Activated CD4-positive, alpha-beta memory T cell treated with anti-CD3 and anti-CD28 coated beads, Interleukin-2, amount 10 ng/mL, durations not matched to agents 7 days and 5 days (primary cell): ENCODE measurements around the gene SND1. TPM values are rescaled to one million over a fixed set of nuclear protein-coding genes. Genes with fewer than 3 reads are reported as not detected.

Experiments used
- CTCF ChIA-PET: fragments of 350-600 bp; sonication (Branson Sonifier 250); formaldehyde crosslinking; loops from one replicate; lab custom pipeline; 2021; ENCODE audit warnings: antibody characterized with exemption, inconsistent platforms; lab: Charles Lee
- POLR2A ChIA-PET: fragments of 350-600 bp; sonication (Branson Sonifier 250); formaldehyde crosslinking; loops from one replicate; lab custom pipeline; 2021; ENCODE audit warnings: antibody characterized with exemption; lab: Charles Lee
- DNase-seq: peaks from one replicate; pipeline ENCODE4 v3.0.0-alpha.2; 2020
- H3K27ac Mint-ChIP-seq: one replicate; pipeline ENCODE4 v1.8.0; 2021; ENCODE audit warnings: mild to moderate bottlenecking, mixed read lengths
- H3K27me3 Mint-ChIP-seq: one replicate; pipeline ENCODE4 v1.8.0; 2021; ENCODE audit warnings: mixed read lengths
- H3K36me3 Mint-ChIP-seq: one replicate; pipeline ENCODE4 v1.8.0; 2021; ENCODE audit warnings: low read depth, mixed read lengths
- H3K4me1 Mint-ChIP-seq: one replicate; pipeline ENCODE4 v1.8.0; 2021; ENCODE audit warnings: mixed read lengths
- H3K4me3 Mint-ChIP-seq: one replicate; pipeline ENCODE4 v1.8.0; 2021; ENCODE audit warnings: mild to moderate bottlenecking, mixed read lengths
- H3K9me3 Mint-ChIP-seq: one replicate; pipeline ENCODE4 v1.8.0; 2021; ENCODE audit warnings: mixed read lengths
- total RNA-seq, 2 experiments: library from RNA; stranded (reverse); gene quantifications; one replicate each; pipeline ENCODE4 v1.2.3, GENCODE V29; 2021

SND1 gene
- 100 to 1,000 TPM; 171 to 175 TPM for total RNA-seq

GRCh38 chr7:127651556-127652332 lies at the start of gene SND1:
Gene SND1, plus strand, starts transcription at chr7:127652194. Its CDS starts 180 bp downstream, at chr7:127652374.
- peaks cover 37% of the 10 kb centered on the region for H3K4me1 Mint-ChIP-seq
- peaks cover 31% of the 10 kb centered on the region for H3K36me3 Mint-ChIP-seq
- no peaks in the 10 kb centered on the region for H3K27me3 Mint-ChIP-seq
- peak within 1 kb of the TSS; percentile 98 for H3K4me3 Mint-ChIP-seq
- H3K27ac Mint-ChIP-seq: peak within 1 kb of the TSS; percentile 95
- ChIA-PET POLR2A (interaction anchor here (0.8 to 2.5 kb wide), 7 partner anchors 9 to 260 kb away, joined by 3 to 18 read pairs (median 5); partner anchors contain the start of genes ARF5, GCC1 and ZNF800), CTCF (interaction anchor here (1.5 kb wide), 1 partner anchor 67 kb away, joined by 5 read pairs; the partner anchor contains the start of gene GCC1)
- DNase-seq: peak; percentile 99
- H3K9me3 Mint-ChIP-seq: no peaks in the 10 kb centered on the region

- CTCF ChIA-PET: no interaction called here
- Mint-ChIP-seq H3K27ac (no peak overlapping the region), H3K27me3 (no peaks in the 10 kb centered on the region), H3K36me3 (no peaks in the 10 kb centered on the region), H3K4me3 (no peak overlapping the region), H3K9me3 (no peaks in the 10 kb centered on the region), H3K4me1 (no peaks in the 10 kb centered on the region)
- DNase-seq: no peak
- POLR2A ChIA-PET: no interaction called here
Measured at GRCh38 chr7:127608446-127608845, 43.5 kb upstream of the SND1 start.

- Mint-ChIP-seq H3K27ac (no peak overlapping the region), H3K27me3 (peaks cover 5% of the 10 kb centered on the region), H3K4me3 (no peak overlapping the region), H3K36me3 (no peaks in the 10 kb centered on the region), H3K9me3 (no peaks in the 10 kb centered on the region), H3K4me1 (no peaks in the 10 kb centered on the region)
- ChIA-PET POLR2A (no interaction called here), CTCF (no interaction called here)
- no peak for DNase-seq
Measured at GRCh38 chr7:127609297-127609696, 42.7 kb upstream of the SND1 start.

GRCh38 chr7:127612263-127612662 lies 39.7 kb upstream of the SND1 start:
- ChIA-PET CTCF (no interaction called here), POLR2A (no interaction called here)
- H3K27me3 Mint-ChIP-seq: peaks cover 11% of the 10 kb centered on the region
- DNase-seq: no peak
- H3K36me3 Mint-ChIP-seq: no peaks in the 10 kb centered on the region
- H3K4me1 Mint-ChIP-seq: no peaks in the 10 kb centered on the region
- H3K9me3 Mint-ChIP-seq: no peaks in the 10 kb centered on the region
- no peak overlapping the region for H3K27ac Mint-ChIP-seq
- H3K4me3 Mint-ChIP-seq: no peak overlapping the region

- no peak for DNase-seq
- ChIA-PET CTCF (no interaction called here), POLR2A (no interaction called here)
- Mint-ChIP-seq H3K4me1 (no peaks in the 10 kb centered on the region), H3K27me3 (peaks cover 47% of the 10 kb centered on the region), H3K9me3 (no peaks in the 10 kb centered on the region), H3K36me3 (no peaks in the 10 kb centered on the region), H3K4me3 (no peak overlapping the region), H3K27ac (no peak overlapping the region)
Measured at GRCh38 chr7:127616724-127617123, 35.3 kb upstream of the SND1 start.

GRCh38 chr7:127618042-127618441 lies 34.0 kb upstream of the SND1 start, which contains the start of gene PAX4:
Gene PAX4, minus strand, starts transcription at chr7:127618142. Its CDS starts 2,214 bp downstream, at chr7:127615928.
- POLR2A ChIA-PET: no interaction called here
- no peaks in the 10 kb centered on the region for H3K4me1 Mint-ChIP-seq
- CTCF ChIA-PET: no interaction called here
- H3K27me3 Mint-ChIP-seq: peaks cover 55% of the 10 kb centered on the region
- no peak within 1 kb of the TSS for H3K27ac Mint-ChIP-seq
- DNase-seq: no peak
- no peaks in the 10 kb centered on the region for H3K9me3 Mint-ChIP-seq
- H3K36me3 Mint-ChIP-seq: no peaks in the 10 kb centered on the region
- H3K4me3 Mint-ChIP-seq: no peak within 1 kb of the TSS

GRCh38 chr7:127618775-127619174 lies 33.2 kb upstream of the SND1 start:
- no peak overlapping the region for H3K27ac Mint-ChIP-seq
- H3K9me3 Mint-ChIP-seq: no peaks in the 10 kb centered on the region
- CTCF ChIA-PET: no interaction called here
- POLR2A ChIA-PET: no interaction called here
- H3K4me1 Mint-ChIP-seq: no peaks in the 10 kb centered on the region
- H3K36me3 Mint-ChIP-seq: no peaks in the 10 kb centered on the region
- DNase-seq: no peak
- no peak overlapping the region for H3K4me3 Mint-ChIP-seq
- peaks cover 54% of the 10 kb centered on the region for H3K27me3 Mint-ChIP-seq

GRCh38 chr7:127619681-127620405 lies 32.2 kb upstream of the SND1 start:
- Mint-ChIP-seq H3K9me3 (no peaks in the 10 kb centered on the region), H3K27me3 (peaks cover 59% of the 10 kb centered on the region), H3K36me3 (no peaks in the 10 kb centered on the region), H3K4me1 (no peaks in the 10 kb centered on the region), H3K4me3 (no peak overlapping the region), H3K27ac (no peak overlapping the region)
- DNase-seq: no peak
- POLR2A ChIA-PET: interaction anchor here (1.6 kb wide), 1 partner anchor 20 kb away, joined by 4 read pairs; no protein-coding TSS in a partner anchor
- CTCF ChIA-PET: no interaction called here

GRCh38 chr7:127620406-127621233 lies 31.4 kb upstream of the SND1 start:
- Mint-ChIP-seq H3K4me3 (no peak overlapping the region), H3K4me1 (no peaks in the 10 kb centered on the region), H3K9me3 (no peaks in the 10 kb centered on the region), H3K36me3 (no peaks in the 10 kb centered on the region), H3K27me3 (peaks cover 64% of the 10 kb centered on the region), H3K27ac (no peak overlapping the region)
- DNase-seq: no peak
- ChIA-PET CTCF (no interaction called here), POLR2A (interaction anchor here (1.6 kb wide), 1 partner anchor 19 kb away, joined by 4 read pairs; no protein-coding TSS in a partner anchor)

GRCh38 chr7:127625331-127625730 lies 26.7 kb upstream of the SND1 start:
- ChIA-PET POLR2A (no interaction called here), CTCF (no interaction called here)
- no peak overlapping the region for H3K27ac Mint-ChIP-seq
- no peaks in the 10 kb centered on the region for H3K36me3 Mint-ChIP-seq
- no peaks in the 10 kb centered on the region for H3K4me1 Mint-ChIP-seq
- no peak overlapping the region for H3K4me3 Mint-ChIP-seq
- H3K27me3 Mint-ChIP-seq: peaks cover 43% of the 10 kb centered on the region
- DNase-seq: no peak
- no peaks in the 10 kb centered on the region for H3K9me3 Mint-ChIP-seq

- CTCF ChIA-PET: interaction anchor here (0.8 to 1.5 kb wide), 4 partner anchors 11 to 110 kb away, joined by 3 to 5 read pairs (median 3); no protein-coding TSS in a partner anchor
- Mint-ChIP-seq H3K9me3 (no peaks in the 10 kb centered on the region), H3K27me3 (peaks cover 26% of the 10 kb centered on the region), H3K27ac (no peak overlapping the region), H3K4me1 (no peaks in the 10 kb centered on the region), H3K36me3 (no peaks in the 10 kb centered on the region), H3K4me3 (no peak overlapping the region)
- POLR2A ChIA-PET: no interaction called here
- no peak for DNase-seq
Measured at GRCh38 chr7:127628445-127628844, 23.5 kb upstream of the SND1 start.

- POLR2A ChIA-PET: interaction anchor here (0.6 kb wide), 1 partner anchor 399 kb away, joined by 3 read pairs; no protein-coding TSS in a partner anchor
Measured at GRCh38 chr7:127629268-127629854, 22.6 kb upstream of the SND1 start.

More at GRCh38 chr7:127629268-127629854, 22.6 kb upstream of the SND1 start:
- Mint-ChIP-seq H3K27me3 (peaks cover 27% of the 10 kb centered on the region), H3K9me3 (no peaks in the 10 kb centered on the region), H3K36me3 (no peaks in the 10 kb centered on the region), H3K4me3 (no peak overlapping the region), H3K27ac (no peak overlapping the region), H3K4me1 (no peaks in the 10 kb centered on the region)
- CTCF ChIA-PET: interaction anchor here (0.8 to 1.5 kb wide), 4 partner anchors 10 to 111 kb away, joined by 3 to 5 read pairs (median 3); no protein-coding TSS in a partner anchor
- peak; percentile 28 for DNase-seq
